Left ventricle myocardium inferior (tissue), 1 donor: ENCODE measurements around the gene SELPLG. TPM values are rescaled to one million over a fixed set of nuclear protein-coding genes. Genes with fewer than 3 reads are reported as not detected.

Experiments used
- DNase-seq: peaks from one replicate; pipeline ENCODE4 v3.0.0-alpha.2; 2020
- H3K27ac ChIP-seq: fragments of 200-600 bp; replicated peaks from 2 replicates; pipeline ENCODE4 v1.8.0; 2021
- H3K27me3 ChIP-seq: fragments of 200-600 bp; 2 replicates; pipeline ENCODE4 v1.8.0; 2021; ENCODE audit warnings: low read depth
- H3K36me3 ChIP-seq: fragments of 200-600 bp; 2 replicates; pipeline ENCODE4 v1.8.0; 2021
- H3K4me1 ChIP-seq: fragments of 200-600 bp; 2 replicates; pipeline ENCODE4 v1.8.0; 2021
- H3K4me3 ChIP-seq: fragments of 200-600 bp; 2 replicates; pipeline ENCODE4 v1.8.0; 2021; ENCODE audit warnings: mild to moderate bottlenecking, moderate library complexity
- H3K9me3 ChIP-seq: fragments of 200-600 bp; replicated peaks from 2 replicates; pipeline ENCODE4 v1.8.0; 2021
- CTCF ChIP-seq: fragments of 200-600 bp; IDR thresholded peaks from 2 replicates; pipeline ENCODE4 v1.8.0; 2021; ENCODE audit warnings: antibody characterized with exemption, mild to moderate bottlenecking, borderline replicate concordance
- intact Hi-C: fragments of 100-400 bp; cut with micrococcal nuclease; formaldehyde crosslinking; loops from one replicate; pipeline ENCODE4 v1.11.0; 2022
- total RNA-seq: library from RNA; stranded (reverse); fragmentation: NEBNext Ultra II Directional; extraction: Animal tissue kit (Norgen Biotek cat#: 25700); gene quantifications from one replicate; pipeline ENCODE4 v1.2.1, GENCODE V29; 2021
- donor health status: DM: no; HTN: yes; CAD: no; lungs with severe emphysema.

SELPLG gene
- total RNA-seq, 1 donor from 2014 or later, result 3.4 TPM

DNA sequence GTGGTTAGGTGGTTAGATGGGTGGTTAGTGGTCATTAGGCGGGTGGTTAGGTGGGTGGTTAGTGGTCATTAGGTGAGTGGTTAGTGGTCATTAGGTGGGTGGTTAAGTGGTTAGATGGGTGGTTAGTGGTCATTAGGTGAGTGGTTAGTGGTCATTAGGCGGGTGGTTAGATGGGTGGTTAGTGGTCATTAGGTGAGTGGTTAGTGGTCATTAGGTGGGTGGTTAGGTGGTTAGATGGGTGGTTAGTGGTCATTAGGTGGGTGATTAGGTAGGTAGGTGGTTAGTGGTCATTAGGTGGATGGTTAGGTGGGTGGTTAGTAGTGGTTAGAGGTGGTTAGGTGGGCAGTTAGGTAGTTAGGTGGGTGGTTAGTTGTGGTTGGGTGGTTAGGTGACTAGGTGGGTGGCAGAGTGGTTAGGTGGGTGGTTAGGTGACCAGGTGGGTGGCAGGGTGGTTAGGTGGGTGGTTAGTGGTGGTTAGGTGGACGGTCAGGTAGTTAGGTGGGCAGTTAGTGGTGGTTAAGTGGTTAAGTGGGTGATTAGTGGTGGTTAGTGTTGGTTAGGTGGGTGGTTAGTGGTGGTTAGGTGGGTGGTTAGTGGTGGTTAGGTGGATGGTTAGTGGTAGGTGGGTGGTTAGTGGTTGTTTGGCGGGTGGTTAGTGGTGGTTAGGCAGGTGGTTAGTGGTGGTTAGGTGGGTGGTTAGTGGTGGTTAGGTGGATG, 27.8 kb downstream of the SELPLG start:
- Histone ChIP-seq H3K27me3 (no peaks in the 10 kb centered on the region), H3K4me1 (peaks cover 17% of the 10 kb centered on the region), H3K4me3 (no peak overlapping the region), H3K27ac (no peak overlapping the region), H3K9me3 (no peaks in the 10 kb centered on the region), H3K36me3 (no peaks in the 10 kb centered on the region)
- no peak for TF ChIP-seq CTCF
- DNase-seq, result no peak
- intact Hi-C loops, result no loop called here

DNA sequence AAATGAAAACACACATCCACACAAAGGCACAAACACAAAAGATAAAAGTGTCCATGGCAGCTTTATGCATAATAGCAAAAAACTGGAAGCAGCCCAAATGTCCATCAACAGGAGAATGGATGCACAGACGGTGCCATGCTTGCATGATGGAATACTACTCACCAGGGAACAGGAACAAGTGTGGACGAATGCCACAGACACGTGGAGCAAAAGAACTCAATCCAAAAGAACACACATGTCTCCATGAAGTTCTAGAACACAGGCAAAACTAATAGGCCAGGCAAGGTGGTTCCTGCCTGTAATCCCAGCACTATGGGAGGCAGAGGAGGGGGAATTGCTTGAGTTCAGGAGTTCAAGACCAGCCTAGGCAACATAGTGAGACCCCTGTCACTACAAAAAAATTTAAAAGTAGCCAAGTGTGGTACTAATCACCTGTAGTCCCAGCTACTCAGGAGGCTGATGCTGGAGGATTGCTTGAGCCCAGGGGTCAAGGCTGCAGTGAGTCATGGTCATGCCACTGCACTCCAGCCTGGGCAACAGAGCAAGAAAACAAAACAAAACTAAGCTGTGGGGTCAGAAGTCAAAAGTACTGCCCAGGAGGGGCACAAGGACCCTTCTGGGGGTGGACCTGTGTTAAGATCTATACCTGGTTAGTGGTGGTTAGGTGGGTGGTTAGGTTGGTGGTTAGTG, 28.5 kb downstream of the SELPLG start:
- Histone ChIP-seq H3K36me3 (no peaks in the 10 kb centered on the region), H3K4me1 (peaks cover 16% of the 10 kb centered on the region), H3K27ac (no peak overlapping the region), H3K27me3 (no peaks in the 10 kb centered on the region), H3K4me3 (no peak overlapping the region), H3K9me3 (no peaks in the 10 kb centered on the region)
- TF ChIP-seq CTCF, result no peak
- intact Hi-C loops, result no loop called here
- no peak for DNase-seq

DNA sequence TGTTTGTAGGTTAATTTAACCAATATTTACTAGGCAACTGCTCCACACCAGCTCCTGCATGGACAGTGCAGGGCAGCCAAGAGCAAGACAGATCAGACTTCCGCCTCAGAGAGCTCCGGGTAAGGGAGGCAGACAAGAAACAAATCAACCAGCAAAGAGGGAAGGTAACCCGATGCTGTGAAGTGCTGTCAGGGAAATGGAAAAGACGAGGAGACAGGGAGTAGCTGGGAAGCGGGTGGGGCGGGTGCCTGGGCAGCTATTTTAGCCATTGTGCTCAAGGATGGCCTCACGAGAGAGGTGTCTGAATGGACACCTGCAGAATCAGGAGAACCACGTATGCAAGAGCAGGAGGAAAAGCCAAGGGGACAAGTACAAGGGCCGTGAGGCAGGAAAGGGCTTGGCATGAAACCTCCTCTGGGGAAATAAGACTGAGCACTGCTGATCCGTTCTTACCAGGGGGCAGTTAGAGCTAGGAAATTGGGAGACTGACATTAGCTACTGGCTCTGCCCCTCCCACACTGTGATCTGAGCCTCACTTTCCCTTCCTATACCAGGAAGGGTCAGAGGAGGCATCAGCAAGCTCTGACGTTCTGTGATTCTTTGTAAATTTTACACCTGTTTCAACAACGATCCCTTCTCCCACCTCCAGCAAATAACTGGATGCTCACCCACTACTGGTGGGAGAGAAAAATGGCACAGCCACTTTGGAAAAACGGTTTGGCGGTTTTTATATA, 29.3 kb downstream of the SELPLG start:
- no peaks in the 10 kb centered on the region for H3K27me3 ChIP-seq
- peaks cover 8% of the 10 kb centered on the region for H3K4me1 ChIP-seq
- no peak for TF ChIP-seq CTCF
- H3K36me3 ChIP-seq, result no peaks in the 10 kb centered on the region
- H3K9me3 ChIP-seq, result no peaks in the 10 kb centered on the region
- intact Hi-C loops, result no loop called here
- DNase-seq, result no peak
- no peak overlapping the region for H3K4me3 ChIP-seq
- no peak overlapping the region for H3K27ac ChIP-seq

GRCh38 chr12:108603743-108604142, 30.0 kb downstream of the SELPLG start:
- no peaks in the 10 kb centered on the region for H3K9me3 ChIP-seq
- DNase-seq, result no peak
- no peak overlapping the region for H3K4me3 ChIP-seq
- H3K27me3 ChIP-seq, result no peaks in the 10 kb centered on the region
- H3K36me3 ChIP-seq, result no peaks in the 10 kb centered on the region
- H3K4me1 ChIP-seq, result peaks cover 2% of the 10 kb centered on the region
- intact Hi-C loops, result no loop called here
- no peak overlapping the region for H3K27ac ChIP-seq
- no peak for TF ChIP-seq CTCF

- Histone ChIP-seq H3K27ac (no peak overlapping the region), H3K4me1 (no peaks in the 10 kb centered on the region), H3K9me3 (no peaks in the 10 kb centered on the region), H3K36me3 (no peaks in the 10 kb centered on the region), H3K4me3 (no peak overlapping the region), H3K27me3 (no peaks in the 10 kb centered on the region)
- no peak for TF ChIP-seq CTCF
- no peak for DNase-seq
- intact Hi-C loops, result no loop called here
Observed at GRCh38 chr12:108602976-108603704, 30.6 kb downstream of the SELPLG start.
